T-helper 2 cell (primary cell): ENCODE data around the gene UBE2E3.

Source experiments
- DNase-seq, 5 experiments: peaks; one replicate each; pipeline versions ENCODE4 v3.0.0 to v3.0.0-alpha.2; 2012 to 2022

The UBE2E3 gene

DNA sequence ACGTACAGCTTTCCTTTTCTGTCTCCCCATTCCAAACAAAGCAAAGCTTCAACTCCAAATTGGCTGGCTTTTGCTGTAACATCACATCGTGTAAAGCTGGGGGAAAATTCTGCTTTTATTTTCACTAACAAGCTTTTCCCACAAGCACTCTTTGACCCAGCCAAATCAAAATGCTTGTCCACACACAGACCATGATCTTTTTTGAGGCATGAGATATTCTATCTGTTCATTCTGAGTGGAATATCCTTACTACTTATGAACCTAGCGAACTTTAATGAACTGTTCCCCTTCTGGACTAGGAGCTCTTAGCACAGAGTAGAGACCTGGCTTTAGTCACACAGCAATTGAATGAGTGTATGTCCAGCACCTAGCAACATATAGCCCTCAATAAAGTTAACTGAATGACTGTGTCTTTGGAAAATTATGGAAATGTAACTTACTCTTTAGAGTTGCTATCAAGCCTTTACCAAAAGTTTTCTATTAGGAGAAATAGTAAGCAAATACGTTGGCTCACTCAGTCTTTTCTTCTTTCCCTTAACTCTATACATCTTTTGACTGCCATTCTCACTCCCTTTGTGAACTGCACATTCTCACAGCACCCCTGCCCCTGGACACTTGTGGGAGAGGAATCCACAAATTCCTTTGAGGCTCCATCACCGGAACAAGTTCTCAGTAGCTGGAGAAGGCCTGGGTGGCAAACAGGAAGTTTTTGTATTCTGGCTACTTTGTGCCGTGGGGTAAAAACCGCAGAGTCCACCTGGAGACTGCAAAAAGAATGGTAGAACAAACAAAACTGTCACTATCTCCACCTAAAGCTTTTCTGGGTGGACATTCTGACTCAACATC is 1.3 kb upstream of the UBE2E3 start:
- DNase-seq = no peak

DNA sequence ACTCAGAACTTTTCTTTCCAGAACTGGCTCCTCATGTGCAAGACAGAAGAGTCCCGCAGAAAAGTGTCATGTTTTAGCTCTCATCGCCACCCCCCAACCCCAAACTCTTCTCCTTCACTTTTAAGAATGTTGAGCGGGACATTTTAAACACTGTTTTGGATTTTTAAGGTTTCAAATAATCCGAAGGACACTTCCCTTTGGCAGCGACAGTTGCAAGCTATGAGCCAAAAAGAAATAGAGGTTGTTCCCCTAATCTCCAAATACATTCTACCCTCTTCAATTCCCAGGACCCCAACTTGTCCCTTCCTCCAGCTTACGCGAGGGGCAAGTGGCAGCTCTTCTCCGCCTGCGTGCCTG is 678 bp upstream of the UBE2E3 start:
- DNase-seq = peak in 1 of 5 experiments; percentile 6

DNA sequence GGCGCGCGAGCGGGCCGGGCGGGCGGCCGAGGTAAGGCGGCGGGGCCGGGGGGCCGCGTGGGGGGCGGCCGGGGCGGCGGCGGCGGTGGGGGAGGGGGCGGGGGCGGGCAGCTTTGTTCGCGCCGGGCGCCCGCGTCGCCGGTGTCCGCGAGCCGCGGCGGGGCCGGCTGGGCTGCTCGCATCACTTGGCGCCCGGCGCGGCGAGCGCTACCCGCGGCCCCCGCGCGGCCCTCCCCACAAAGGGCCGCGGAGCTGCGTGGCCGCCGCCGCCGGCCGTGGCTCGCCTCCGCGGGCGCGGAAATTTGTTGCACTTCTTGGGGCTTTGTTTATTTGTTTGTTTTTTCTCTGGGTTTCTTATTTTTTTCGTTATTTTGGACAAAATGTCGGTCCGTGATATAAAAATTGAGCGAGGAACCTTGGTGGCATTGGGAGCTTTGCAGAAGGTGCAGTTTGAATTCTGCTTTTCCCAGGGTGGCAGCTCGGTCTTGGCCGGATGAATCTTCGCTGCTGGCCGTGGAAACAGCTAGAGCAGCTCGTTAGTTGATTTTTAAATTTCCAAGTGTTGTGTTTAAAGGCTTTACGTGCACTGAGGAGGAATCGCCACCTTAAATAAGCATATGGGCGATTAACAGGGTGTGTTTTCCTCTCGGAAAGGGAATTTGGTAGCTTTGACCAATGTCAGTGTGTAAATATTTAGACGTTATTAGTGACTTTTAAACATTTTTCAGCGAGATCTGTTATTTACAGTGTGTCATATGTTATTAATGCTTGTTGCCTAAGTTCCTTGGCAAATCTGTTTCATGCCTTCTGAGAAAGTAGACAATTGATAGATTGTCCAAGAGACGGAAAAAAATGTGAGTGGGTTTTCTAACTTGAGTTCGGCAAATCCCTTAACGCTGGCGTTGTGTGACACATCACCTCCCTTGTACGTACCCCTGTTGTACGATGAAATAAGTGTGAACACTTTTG is 822 bp downstream of the UBE2E3 start:
- DNase-seq = peak in 4 of 5 experiments; percentile 3 to 38 (median 13)

DNA sequence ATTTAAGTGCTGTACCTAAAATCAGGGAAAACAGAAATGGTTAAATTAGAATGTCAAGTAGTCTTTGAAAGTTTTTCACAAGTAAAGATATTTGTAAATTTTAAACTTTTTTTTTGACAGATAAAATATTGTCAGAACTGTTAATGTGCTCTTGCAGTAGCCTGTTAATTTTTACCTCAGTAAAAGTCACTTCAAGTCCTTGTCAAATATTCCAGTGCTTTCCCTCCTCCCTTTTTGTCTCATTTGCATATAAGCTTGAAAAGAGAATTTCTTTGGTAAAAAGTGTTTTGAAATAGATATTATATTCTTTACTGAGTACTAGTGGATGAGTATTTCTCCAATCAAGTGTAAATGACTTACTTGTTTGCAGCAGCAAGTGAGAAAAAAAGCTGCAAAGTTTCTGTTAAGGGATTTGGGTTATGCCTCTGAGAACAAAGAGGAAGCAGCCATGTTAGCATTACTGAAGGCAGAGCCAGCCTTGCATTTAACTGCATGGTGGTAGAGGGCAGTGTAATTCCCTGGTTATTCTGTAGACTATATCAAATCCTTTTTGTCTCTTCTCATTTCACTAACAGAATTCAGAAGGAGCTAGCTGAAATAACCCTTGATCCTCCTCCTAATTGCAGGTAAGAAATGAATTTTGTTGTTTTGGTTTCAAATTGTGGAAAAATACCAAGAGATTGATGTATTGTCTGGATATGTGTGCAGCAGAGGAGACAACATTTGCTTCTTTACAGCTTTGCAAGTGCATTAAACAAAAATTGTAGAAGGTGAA is 3.2 kb downstream of the UBE2E3 start:
- DNase-seq = peak in 2 of 5 experiments; percentile 23 to 53

DNA sequence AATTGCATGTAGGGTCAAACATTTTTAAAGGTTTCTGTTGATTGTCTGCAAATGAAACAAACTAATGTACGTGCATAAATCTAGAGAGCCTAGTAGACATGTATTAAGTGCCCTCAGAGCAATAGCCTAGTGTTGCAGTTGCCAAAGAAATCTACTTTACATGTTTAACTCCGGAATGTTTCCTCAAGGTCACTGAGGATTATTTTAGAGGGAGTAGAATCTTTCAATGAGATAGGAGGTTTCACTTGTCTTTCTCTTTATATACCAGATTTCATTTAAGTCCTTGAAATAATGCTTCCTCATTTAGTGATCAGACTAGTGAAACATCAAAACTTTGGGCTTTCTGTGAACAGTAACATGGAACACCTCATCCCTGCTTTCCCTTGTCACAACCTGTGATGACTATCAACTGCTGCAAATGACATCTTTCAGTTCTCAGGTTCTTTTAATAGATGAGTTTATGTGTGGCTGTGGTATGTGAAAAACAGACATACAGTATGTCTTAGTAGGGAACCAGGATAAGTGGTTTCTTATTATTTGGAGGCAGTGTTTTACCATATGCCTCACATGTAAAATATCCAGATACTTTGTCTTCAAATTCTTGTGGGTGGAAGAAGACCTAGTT is 5.5 kb downstream of the UBE2E3 start:
- DNase-seq = no peak

DNA sequence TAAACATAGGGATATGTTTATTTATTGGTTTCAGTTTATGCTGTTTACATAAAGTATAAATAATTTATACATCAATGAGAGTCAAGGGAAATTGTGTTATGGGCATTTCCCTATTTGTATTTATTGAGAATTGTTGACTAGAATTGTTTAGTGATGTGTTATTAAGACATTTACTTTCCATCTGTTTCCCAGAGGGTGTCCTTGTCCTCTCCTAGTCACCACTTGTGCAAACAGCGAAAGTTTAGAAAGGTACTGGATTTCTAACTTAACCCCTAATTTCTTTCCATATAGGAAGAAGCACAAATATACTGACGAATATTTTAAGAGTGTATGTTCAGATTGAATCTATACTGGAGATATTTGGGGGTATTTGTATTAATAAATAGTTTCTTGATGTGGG is 6.7 kb downstream of the UBE2E3 start:
- DNase-seq = no peak

DNA sequence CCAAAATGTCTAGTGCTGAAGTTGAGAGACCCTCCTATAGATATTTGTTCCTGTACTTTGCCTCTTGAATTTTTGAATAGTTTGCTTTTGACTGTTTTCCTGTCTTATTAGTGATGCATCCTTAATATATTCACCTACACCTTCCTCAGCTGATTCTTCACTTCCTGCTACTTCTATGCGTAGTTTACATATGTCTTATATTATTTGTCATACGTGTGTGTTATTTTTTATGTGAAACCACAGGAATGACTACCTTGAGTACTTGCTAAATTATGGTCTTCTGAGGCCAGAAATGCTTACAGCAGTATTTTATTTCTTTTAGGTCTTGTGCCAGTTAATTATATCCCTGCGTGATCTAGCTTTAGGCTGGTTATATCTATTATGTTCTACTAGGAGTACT is 9.9 kb downstream of the UBE2E3 start:
- no peak for DNase-seq

DNA sequence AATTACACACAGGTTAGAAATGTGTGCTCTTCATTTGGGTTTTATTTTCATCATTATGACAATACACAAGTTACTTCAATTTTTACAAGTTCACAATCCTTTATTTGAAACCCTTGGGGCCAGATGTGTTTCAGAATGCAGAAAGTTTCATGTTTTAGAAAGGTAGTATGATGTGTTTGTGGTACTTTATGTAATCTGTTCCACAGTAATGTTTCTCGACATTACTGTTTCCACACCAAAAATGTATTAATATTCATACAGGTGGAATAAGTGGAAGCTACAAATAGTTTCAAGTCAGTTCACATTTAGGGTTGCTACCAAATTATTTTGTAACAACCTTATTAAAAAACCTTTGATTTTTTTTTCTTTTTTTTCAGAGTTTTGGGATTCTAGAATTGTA is 10.4 kb downstream of the UBE2E3 start:
- DNase-seq = no peak

DNA sequence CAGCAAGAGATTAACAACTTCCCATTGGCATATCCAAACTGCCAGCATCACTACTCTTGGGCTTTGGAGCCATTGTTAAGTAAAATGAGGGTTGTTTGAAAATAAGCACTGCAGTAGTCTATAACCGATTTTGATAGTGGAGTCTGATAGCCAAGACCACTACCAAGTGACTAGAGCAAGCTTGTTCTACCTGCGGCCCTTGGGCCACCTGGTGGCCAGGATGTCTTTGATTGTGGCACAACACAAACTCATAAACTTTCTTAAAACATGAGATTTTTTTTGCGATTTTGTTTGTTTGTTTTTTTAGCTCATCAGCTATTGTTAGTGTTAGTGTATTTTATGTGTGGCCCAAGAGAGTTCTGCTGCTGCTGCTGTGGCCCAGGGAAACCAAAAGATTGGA is 11.0 kb downstream of the UBE2E3 start:
- no peak for DNase-seq

DNA sequence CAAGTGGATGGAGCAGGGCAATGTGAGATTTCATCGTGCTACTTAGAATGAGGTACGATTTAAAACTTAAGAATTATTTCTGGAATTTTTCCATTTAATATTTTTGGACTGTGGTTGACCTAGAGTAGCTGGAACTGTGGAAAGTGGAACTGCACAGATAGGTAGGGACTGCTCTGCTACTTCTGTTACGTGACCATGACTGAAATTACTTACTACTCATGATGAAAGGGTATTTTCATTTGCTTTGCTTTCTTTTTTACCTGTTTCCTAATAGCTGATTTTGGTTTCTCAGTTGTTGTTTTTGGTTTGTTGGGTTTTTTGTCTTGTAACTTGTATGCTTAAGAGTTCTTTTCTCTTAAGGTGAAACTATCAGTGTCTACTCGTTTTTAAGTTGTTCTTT is 11.4 kb downstream of the UBE2E3 start:
- no peak for DNase-seq

DNA sequence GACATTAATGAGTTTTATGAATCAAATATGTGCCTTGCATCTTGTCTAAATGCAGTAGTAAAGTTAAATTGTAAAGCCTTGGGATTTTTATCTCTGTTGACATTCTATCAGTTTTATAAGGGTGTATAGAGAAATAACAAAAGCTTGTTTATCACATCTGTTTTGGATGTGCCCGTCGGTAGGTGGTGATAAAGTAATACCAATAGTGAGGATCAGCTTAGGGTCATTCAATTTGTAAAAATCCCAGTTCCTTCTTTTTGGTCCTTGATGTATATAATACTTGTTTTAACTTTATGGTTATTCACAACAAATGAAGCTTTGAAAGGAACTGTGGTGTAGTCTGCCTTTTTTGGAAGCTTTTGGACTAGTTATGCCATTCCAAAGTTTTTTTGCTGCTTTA is 12.6 kb downstream of the UBE2E3 start:
- DNase-seq = no peak

DNA sequence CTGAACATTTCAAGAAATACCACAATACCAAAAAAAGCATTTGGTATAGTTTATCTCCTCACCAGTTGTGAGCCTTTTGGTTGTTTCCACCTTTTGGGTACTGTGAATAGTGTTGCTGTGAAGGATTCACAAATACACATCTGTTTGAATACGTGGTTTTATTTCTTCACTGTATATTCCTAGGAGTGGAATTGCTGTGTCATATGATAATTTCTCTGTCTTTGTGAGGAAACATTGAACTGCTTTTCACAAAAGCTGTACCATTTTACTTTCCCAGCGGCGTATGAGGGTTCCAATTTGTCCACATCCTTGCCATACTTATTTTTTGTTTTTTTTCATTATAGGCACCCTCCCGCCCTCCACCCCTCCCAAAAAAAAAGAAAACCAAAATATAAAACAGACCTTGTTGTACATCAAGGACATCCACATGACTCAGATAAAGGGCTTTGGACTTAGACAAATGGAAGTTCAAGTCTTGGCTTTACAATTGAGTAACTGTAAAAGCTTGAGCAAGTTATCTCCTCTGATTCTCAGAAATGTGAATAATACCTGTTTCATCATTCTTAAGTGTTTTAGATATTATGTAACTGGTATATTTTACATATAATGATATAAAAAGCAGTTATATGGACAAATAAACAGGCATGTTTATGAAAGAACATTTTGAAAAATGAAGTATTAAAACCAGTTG is 19.0 kb downstream of the UBE2E3 start:
- DNase-seq = no peak

DNA sequence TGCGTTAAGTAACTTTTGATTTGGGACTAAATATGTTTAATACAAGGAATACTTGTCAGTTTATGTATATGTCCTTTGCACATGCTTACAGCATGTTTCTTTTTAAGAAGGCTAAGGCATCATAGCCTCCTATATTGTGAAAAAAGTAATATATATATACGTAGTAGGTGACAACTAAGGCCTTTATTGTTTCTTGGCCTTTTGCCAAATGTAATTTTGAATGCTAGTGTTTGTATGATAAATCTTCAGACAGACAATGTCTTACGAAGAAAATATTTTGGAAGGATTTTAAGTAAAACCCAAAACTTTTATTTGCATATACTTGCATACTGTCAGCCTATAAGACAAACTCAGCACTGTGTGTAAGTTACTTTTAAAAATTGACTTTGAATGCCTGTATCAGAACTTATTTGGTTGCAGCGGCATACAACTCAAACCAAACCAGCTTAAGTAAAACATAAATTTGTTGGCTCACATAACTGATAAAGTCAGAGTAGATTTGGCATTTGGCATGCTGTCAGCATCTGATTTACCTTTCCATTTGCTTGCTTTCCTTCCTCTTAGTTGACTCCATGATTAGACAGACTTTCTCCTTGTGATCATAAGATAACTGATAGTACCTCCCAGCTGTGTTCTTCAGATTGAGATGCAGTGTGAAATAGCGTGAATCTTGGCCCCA is 24.4 kb downstream of the UBE2E3 start:
- no peak for DNase-seq

DNA sequence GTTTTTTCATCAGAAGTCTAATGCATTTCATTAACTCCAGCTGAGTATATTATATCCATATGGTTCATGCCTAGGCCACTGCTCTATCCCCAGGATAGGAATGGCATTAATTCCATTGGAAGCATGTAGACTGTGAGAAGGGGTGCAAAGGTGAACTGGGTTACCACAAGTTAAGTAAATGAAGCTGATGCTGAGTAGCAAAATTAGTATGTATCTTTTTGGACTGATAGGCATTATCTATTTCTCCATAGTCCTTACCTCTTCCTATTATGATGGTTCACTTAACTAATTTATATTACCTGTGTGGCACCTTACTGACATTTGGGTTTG is 24.9 kb downstream of the UBE2E3 start:
- DNase-seq = no peak

DNA sequence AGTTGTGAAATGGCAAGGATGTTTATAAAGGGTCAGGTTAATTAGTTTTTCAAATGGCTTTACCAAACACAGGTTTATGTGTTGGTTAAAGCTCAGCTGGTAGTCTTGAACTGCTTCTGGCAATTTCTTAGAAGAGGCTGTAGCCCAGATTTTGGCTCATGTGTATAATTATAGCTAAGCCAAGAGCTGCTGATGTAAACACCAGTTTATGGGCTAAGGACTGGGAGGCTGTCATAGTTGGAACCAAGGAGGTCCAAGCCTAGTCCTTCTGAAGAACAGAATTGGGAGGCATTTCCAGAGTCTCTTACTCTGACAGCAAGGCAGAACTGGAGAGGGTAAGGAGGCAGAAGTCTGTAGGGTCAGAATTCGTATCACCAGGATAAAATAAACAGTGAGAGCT is 25.4 kb downstream of the UBE2E3 start:
- no peak for DNase-seq

DNA sequence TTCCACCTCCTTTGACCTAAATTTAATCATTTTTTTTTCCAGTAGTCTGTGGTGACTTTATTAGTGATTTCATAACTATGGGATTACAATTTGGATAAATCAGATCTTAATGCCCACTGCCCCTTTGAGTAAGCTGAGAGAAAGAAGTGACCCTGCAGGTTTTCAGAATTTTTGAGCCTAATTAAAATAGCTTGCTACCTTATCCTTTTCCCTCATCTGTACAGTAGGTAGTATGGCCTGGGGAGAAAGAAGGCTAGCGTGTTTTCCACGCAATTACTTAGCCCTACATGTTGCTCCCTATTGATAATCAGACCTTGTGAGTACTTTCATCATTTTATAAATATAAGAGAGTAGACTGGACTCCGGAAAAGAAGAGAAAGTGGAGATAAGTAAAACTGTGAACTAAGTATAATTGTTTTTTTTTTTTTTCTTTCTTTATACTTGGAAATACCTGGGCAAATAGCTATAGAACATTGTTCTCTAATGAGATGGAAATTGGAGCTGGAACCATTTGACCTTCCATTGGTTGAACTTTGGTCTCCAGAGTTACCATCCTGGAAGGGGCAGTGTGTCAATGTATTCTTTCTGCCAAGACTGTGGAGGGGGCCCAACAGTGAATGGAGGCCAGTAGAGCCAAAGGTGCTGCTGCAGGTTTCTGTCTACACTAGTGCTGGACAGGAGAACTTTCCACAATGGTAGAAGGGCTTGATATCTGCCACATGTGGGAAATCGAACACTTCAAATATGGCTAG is 26.9 kb downstream of the UBE2E3 start:
- DNase-seq = no peak

DNA sequence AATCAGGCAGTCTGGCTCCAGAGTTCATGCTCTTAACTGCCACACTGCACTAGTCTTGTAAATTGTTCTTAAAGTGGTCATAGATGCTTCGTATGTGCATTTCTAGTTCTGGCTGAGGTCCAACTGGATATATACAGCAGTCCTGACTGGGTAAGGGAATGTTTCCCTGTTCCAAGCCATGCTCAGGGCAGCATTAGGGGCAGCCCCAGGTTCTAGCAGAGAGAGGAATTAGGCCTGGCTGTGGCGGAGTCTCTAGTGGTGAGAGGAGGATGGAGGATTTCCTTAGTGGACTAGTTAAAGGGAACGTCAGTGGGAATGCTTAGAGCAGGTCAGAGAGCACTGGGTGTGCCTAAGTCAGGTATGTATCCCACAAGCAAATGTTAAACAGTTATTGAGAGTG is 28.0 kb downstream of the UBE2E3 start:
- no peak for DNase-seq

DNA sequence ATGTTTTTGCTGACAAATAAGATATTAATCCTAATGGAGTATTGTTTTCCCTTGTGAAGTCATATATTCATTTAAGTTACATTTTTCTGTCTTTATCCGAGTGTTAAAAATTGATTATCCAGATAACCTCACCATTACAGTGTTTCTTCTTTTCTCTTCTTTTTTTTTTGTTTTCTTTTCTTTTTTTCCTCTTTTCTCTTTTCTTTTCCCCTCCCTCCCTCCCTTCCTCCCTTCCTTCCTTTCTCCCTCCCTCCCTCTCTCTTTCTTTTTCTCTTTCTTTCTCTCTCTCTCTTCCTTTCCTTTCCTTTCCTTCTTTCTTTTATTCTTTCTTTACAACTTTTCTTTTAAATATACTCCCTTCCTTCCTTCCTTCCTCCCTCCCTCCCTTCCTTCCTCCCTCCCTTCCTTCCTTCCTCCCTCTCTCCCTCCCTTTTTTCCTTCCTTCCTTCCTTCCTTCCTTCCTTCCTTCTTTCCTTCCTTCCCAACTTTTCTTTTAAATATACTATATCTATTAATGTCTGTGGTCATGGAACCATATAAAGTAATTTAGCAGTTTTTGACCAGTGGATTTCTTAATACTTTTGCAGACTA is 40.9 kb downstream of the UBE2E3 start:
- DNase-seq = no peak

DNA sequence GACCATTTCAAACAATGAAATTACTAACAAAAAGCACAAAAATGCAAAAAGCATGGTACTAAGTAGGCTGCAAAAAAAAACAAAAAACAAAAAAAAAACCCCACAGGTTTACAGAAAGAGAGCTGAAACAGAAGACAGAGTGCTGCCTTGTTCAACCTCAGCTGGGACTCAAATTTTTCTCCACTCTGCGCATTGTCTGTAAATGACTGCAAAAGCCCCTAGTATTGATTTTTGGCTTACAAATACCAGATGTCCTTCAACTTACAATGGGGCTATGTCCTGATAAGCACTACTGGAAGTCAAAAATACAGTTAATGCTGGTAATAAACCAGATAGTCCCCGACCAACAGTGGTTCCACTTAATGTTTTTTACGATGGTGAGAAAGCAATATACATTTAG is 42.2 kb downstream of the UBE2E3 start:
- DNase-seq = no peak

DNA sequence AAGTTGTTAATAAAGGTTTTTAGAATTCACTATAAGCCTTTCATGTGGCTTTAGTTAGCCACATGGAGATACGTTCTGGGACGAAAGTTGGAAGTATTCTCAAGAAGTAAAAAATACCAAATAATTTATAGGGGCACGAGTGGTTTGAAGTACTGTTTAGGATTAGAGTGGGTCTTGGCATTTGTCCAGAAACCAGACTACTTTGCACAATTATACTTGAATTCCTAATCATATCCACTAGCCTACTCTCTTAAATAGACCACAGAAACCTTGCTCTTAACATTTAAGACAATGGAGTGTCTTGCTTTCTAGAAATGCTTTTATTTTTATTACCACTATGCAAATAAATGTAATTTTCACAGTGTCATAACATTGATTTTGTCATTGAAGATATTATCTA is 44.6 kb downstream of the UBE2E3 start:
- no peak for DNase-seq
